GM18505 (cell line): ENCODE data around the gene SPDEF.

ENCODE experiments used
- ATAC-seq: cut with Tn5 transposase; IDR thresholded peaks from one replicate; pipeline ENCODE4 v1.9.1; 2021; ENCODE audit not compliant: unreplicated experiment
- POLR2A ChIP-seq: IDR thresholded peaks from 4 replicates; pipeline ENCODE4 v1.6.1; 2011; ENCODE audit warnings: borderline replicate concordance; ENCODE audit not compliant: insufficient read depth, insufficient read length; ENCODE audit errors: extremely low read depth

Gene SPDEF

DNA sequence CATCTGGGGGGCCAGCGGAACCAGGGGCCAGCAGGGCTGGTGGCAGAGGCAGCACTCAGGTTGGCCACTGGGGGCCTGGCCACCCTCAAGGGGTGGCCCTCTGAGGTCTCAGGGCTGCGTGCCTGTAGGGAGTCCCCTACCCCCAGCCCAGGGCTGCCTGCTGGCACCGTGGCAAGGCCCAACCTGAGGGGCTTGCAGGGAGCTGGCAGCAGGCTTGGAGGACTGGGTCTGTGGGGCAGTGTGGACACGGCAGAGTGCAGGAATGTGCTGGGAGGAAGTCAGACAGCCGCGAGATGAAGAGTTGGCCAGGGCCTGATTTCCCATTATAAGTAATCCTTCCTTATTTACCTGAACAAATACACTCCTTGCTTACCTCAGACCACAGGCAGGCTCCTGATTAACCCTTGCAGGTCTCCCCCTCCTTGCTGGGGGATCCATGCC lies at the start of gene SPDEF:
SPDEF (minus strand) TSS at position 299 of the 441 bp plus-strand sequence. CDS start 11,874 bp downstream, outside the sequence.
- no peak for TF ChIP-seq POLR2A
- ATAC-seq = no peak

DNA sequence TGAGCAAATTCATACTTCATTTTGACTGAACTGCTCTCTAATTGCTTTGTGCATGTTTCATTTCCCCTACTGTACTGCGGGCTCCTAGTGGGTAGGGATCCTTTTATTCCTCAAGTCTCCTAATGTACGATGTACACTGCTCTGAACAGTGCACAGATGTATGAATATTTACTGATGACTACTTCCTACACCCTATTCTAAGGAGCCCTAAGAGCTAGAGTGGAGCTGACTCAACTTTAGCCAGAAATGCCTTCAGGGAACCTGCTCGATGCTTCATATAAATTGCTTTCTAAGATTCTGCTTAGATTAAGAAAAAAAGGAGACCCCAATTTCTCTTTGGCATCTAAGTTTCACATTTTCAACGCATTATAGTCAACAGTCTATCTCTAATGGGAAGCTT lies 47.6 kb upstream of the SPDEF start:
- no peak for ATAC-seq
- TF ChIP-seq POLR2A = no peak

DNA sequence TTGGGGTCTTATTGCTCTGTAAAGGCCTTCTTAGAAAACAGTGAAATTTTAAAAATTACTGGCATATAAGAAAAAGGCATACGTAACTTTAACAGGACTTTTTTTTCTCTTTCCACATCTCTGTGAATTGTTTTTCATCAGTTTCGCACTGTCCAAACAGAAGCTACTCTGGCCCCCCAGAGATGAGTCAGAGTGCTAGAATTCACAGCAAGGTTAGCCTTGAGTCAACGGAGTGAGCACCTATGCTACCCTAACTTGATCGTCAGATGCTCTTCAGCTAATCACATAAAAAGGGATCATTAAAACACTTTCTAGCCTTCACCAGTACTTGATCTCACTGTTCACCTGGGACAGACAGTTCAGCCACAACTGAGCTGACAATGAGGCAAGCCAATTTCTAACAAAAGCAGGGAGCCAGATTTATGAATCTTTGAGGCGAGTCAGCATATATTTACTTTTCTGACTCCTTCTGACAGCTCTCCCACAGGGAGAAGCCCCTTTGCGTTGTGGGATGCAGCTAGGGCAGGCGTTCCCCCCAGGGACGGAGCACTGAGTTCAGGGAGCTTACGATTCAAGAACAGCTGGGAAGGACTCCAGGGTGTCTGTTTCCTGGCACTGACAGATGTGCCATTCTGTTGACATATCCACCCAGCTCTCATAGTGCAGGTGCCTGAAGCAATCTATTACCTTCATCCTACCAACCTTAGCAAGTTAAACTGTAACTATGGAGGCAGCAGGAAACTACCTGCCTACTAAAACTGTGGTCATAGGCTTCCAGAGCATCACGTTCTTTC lies 46.4 kb upstream of the SPDEF start:
- TF ChIP-seq POLR2A = no peak
- no peak for ATAC-seq

- TF ChIP-seq POLR2A = no peak
- no peak for ATAC-seq
These were observed 45.6 kb upstream of the SPDEF start for GRCh38 chr6:34601706-34602105.

DNA sequence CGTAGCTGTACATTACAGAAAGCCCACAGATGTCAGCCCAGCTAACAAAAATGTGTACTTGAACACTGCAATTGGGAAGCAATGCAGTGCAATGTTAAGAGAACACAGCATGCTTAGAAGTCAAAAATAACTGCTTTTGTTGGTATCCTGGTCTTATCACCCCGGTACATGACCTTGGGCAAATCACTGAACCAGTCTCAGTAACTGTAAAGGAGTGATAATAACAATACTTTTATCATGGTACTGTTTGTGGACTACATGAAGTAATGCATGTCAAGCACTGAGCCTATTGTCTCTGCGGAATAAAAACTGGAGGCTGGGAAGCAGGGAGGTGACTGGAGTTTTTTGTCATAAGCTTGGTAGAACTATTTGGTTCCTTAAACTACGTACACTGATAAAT lies 44.7 kb upstream of the SPDEF start:
- TF ChIP-seq POLR2A = no peak
- ATAC-seq = no peak

- ATAC-seq = no peak
- no peak for TF ChIP-seq POLR2A
These were observed 44.0 kb upstream of the SPDEF start for GRCh38 chr6:34600101-34600500.

- no peak for TF ChIP-seq POLR2A
These were observed 42.6 kb upstream of the SPDEF start for GRCh38 chr6:34598712-34599111.

GRCh38 chr6:34597605-34598353 lies 41.6 kb upstream of the SPDEF start:
- no peak for TF ChIP-seq POLR2A
- no peak for ATAC-seq

More at GRCh38 chr6:34598712-34599111, 42.6 kb upstream of the SPDEF start:
- no peak for ATAC-seq

DNA sequence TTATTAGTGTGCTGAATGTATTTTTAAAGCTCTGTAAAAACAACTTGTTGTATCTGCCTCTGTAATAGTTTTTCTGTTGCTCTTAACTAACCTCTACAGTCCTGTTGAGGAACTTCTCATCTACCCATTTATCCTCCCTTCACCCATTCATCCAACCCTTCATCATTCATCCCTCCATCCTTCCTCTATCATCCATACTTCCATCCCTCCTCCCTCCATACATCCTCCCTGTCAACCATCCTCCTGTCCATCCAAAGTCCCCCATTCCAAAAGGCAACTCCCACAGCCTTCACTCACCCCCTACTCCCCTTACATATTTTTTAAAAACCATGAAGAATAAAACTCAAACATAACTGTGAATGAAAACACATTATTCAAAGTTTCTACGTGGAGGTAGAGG lies 40.7 kb upstream of the SPDEF start:
- no peak for ATAC-seq
- no peak for TF ChIP-seq POLR2A

- ATAC-seq = no peak
These were observed 39.4 kb upstream of the SPDEF start for GRCh38 chr6:34595332-34596184.

GRCh38 chr6:34593701-34594100 lies 37.6 kb upstream of the SPDEF start:
- ATAC-seq = no peak
- peak; percentile 11 for TF ChIP-seq POLR2A

More at GRCh38 chr6:34595332-34596184, 39.4 kb upstream of the SPDEF start:
- no peak for TF ChIP-seq POLR2A

GRCh38 chr6:34592208-34592952 lies 36.3 kb upstream of the SPDEF start:
- ATAC-seq = no peak
- no peak for TF ChIP-seq POLR2A
